Measurements from ENCODE around the gene NUP133. TPM values are rescaled to one million over a fixed set of nuclear protein-coding genes. Genes with fewer than 3 reads are reported as not detected.
"Not testable (repeated sequence)": the region's sequence is repeated elsewhere in the genome, so short reads cannot be mapped to it uniquely, and the experiment has no call there.

NUP133 gene
- total and polyA plus RNA-seq, 2 experiments from 2014 or later = 29.5 to 65.4 TPM

DNA sequence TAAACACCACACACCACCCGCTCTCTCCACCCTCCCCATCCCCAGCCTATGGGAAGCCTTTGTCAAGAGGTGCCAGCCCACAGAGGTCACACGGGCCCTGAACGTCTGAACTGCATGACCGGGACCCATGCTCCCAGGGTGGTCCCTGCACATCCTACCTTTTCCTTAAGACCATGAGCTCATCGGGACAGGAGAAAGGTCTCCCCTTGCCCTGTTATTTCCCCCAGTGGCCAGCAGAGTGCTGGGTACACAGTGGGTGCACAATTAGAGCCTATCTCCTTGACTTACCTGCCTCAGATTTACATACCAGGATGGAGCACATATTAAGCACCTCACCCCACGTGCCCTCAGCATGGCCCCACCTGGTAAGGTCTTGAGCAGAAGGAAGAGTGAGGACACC is 105.1 kb downstream of the NUP133 start (continued):
- TF ChIP-seq POLR2AphosphoS5 (IDR thresholded peaks at IDR 0.05; ENCODE audit: low read depth) = no peak
- TF ChIP-seq CREB1 (CRISPR knock-in tag; IDR thresholded peaks at IDR 0.05; ENCODE audit: low read depth) = no peak
- TF ChIP-seq, protein P1, sequence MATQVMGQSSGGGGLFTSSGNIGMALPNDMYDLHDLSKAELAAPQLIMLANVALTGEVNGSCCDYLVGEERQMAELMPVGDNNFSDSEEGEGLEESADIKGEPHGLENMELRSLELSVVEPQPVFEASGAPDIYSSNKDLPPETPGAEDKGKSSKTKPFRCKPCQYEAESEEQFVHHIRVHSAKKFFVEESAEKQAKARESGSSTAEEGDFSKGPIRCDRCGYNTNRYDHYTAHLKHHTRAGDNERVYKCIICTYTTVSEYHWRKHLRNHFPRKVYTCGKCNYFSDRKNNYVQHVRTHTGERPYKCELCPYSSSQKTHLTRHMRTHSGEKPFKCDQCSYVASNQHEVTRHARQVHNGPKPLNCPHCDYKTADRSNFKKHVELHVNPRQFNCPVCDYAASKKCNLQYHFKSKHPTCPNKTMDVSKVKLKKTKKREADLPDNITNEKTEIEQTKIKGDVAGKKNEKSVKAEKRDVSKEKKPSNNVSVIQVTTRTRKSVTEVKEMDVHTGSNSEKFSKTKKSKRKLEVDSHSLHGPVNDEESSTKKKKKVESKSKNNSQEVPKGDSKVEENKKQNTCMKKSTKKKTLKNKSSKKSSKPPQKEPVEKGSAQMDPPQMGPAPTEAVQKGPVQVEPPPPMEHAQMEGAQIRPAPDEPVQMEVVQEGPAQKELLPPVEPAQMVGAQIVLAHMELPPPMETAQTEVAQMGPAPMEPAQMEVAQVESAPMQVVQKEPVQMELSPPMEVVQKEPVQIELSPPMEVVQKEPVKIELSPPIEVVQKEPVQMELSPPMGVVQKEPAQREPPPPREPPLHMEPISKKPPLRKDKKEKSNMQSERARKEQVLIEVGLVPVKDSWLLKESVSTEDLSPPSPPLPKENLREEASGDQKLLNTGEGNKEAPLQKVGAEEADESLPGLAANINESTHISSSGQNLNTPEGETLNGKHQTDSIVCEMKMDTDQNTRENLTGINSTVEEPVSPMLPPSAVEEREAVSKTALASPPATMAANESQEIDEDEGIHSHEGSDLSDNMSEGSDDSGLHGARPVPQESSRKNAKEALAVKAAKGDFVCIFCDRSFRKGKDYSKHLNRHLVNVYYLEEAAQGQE (IDR thresholded peaks at IDR 0.05; ENCODE audit: unreplicated experiment) = no peak
- TF ChIP-seq JUNB (IDR thresholded peaks at IDR 0.05; ENCODE audit: unreplicated experiment) = no peak

DNA sequence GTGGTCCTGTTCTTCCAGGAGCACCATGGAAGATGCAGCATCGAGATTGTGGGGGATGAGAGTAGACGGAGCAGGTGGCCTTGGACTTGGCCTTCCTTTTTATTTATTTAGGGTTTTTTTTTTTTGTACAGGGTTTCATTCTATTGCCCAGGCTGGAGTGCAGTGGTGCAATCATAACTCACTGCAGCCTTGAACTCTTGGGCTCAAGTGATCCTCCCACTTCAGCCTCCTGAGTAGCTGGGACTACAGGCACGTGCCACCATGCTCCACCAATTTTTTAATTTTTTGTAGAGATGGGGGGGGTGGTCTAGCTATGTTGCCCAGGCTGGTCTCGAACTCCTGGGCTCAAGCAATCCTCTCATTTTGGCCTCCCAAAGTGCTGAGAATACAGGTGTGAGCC is 105.8 kb downstream of the NUP133 start:
- not testable (repeated sequence) for H3K4me2 ChIP-seq; H3K4me1 Mint-ChIP-seq; H3K36me3 ChIP-seq (ENCODE audit: insufficient read depth); H2AFZ ChIP-seq; H3K4me3 ChIP-seq; H3K9me2 ChIP-seq (ENCODE audit: insufficient read depth); ATAC-seq; H3K79me2 ChIP-seq (replicated peaks; ENCODE audit: insufficient read depth); H3K27ac Mint-ChIP-seq; H3K4me3 Mint-ChIP-seq; H3K27ac ChIP-seq (ENCODE audit: low read depth); DNase-seq (ENCODE audit: low spot score); H4K20me1 ChIP-seq (replicated peaks; ENCODE audit: insufficient read depth); H3K36me3 Mint-ChIP-seq (ENCODE audit: low read depth); H3F3A ChIP-seq (replicated peaks; ENCODE audit: low read depth); H3K4me1 ChIP-seq (ENCODE audit: insufficient read depth); H3K9me3 Mint-ChIP-seq
- peaks cover 21% of the 10 kb centered on the region for H3K27me3 ChIP-seq (ENCODE audit: insufficient read depth)
- H3K27me3 Mint-ChIP-seq (ENCODE audit: insufficient read depth, low read depth, poor library complexity) = peaks cover 33% of the 10 kb centered on the region

DNA sequence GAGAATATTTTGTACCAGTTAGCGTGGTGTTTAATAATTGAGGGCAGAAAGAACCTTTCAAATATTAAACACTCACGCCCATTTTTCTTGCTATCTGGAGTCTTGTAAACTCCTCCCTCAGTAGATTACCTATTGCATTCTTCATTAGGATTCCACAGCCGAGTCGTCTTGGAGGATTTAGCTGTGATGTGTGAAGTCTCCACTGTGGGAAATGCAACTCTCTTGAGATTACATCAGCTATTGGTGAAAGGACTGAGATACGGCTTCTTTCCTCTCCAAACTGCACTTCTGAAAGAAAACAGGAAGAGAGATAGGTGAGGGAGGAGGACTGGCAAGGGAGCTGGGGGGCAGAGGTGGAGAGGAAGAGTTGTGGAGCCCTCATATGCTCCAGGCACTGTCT is 110.4 kb downstream of the NUP133 start:
- Mint-ChIP-seq H3K4me1 (peaks cover 14% of the 10 kb centered on the region), H3K4me3 (no peak overlapping the region), H3K27ac (no peak overlapping the region), H3K27me3 (ENCODE audit: insufficient read depth, low read depth, poor library complexity) (peaks cover 10% of the 10 kb centered on the region), H3K9me3 (no peaks in the 10 kb centered on the region; the same call in 2 of the 3 replicates), H3K36me3 (ENCODE audit: low read depth) (no peaks in the 10 kb centered on the region; the same call in 2 of the 3 replicates)
- Histone ChIP-seq H3K27ac (ENCODE audit: low read depth) (no peak overlapping the region), H3K27me3 (ENCODE audit: insufficient read depth) (no peaks in the 10 kb centered on the region), H3K79me2 (replicated peaks; ENCODE audit: insufficient read depth) (no peaks in the 10 kb centered on the region), H4K20me1 (replicated peaks; ENCODE audit: insufficient read depth) (no peaks in the 10 kb centered on the region), H3K4me1 (ENCODE audit: insufficient read depth) (peaks cover 3% of the 10 kb centered on the region; the same call in 1 of the 2 replicates), H3K36me3 (ENCODE audit: insufficient read depth) (no peaks in the 10 kb centered on the region), H3K4me2 (no peak overlapping the region), H3K9me2 (ENCODE audit: insufficient read depth) (no peaks in the 10 kb centered on the region), H3K4me3 (no peak overlapping the region), H2AFZ (no peak overlapping the region), H3F3A (replicated peaks; ENCODE audit: low read depth) (no peaks in the 10 kb centered on the region)
- ATAC-seq = no peak
- DNase-seq (ENCODE audit: low spot score) = no peak
- TF ChIP-seq CREB1 (CRISPR knock-in tag; IDR thresholded peaks at IDR 0.05; ENCODE audit: low read depth) = no peak
- TF ChIP-seq, protein P2, sequence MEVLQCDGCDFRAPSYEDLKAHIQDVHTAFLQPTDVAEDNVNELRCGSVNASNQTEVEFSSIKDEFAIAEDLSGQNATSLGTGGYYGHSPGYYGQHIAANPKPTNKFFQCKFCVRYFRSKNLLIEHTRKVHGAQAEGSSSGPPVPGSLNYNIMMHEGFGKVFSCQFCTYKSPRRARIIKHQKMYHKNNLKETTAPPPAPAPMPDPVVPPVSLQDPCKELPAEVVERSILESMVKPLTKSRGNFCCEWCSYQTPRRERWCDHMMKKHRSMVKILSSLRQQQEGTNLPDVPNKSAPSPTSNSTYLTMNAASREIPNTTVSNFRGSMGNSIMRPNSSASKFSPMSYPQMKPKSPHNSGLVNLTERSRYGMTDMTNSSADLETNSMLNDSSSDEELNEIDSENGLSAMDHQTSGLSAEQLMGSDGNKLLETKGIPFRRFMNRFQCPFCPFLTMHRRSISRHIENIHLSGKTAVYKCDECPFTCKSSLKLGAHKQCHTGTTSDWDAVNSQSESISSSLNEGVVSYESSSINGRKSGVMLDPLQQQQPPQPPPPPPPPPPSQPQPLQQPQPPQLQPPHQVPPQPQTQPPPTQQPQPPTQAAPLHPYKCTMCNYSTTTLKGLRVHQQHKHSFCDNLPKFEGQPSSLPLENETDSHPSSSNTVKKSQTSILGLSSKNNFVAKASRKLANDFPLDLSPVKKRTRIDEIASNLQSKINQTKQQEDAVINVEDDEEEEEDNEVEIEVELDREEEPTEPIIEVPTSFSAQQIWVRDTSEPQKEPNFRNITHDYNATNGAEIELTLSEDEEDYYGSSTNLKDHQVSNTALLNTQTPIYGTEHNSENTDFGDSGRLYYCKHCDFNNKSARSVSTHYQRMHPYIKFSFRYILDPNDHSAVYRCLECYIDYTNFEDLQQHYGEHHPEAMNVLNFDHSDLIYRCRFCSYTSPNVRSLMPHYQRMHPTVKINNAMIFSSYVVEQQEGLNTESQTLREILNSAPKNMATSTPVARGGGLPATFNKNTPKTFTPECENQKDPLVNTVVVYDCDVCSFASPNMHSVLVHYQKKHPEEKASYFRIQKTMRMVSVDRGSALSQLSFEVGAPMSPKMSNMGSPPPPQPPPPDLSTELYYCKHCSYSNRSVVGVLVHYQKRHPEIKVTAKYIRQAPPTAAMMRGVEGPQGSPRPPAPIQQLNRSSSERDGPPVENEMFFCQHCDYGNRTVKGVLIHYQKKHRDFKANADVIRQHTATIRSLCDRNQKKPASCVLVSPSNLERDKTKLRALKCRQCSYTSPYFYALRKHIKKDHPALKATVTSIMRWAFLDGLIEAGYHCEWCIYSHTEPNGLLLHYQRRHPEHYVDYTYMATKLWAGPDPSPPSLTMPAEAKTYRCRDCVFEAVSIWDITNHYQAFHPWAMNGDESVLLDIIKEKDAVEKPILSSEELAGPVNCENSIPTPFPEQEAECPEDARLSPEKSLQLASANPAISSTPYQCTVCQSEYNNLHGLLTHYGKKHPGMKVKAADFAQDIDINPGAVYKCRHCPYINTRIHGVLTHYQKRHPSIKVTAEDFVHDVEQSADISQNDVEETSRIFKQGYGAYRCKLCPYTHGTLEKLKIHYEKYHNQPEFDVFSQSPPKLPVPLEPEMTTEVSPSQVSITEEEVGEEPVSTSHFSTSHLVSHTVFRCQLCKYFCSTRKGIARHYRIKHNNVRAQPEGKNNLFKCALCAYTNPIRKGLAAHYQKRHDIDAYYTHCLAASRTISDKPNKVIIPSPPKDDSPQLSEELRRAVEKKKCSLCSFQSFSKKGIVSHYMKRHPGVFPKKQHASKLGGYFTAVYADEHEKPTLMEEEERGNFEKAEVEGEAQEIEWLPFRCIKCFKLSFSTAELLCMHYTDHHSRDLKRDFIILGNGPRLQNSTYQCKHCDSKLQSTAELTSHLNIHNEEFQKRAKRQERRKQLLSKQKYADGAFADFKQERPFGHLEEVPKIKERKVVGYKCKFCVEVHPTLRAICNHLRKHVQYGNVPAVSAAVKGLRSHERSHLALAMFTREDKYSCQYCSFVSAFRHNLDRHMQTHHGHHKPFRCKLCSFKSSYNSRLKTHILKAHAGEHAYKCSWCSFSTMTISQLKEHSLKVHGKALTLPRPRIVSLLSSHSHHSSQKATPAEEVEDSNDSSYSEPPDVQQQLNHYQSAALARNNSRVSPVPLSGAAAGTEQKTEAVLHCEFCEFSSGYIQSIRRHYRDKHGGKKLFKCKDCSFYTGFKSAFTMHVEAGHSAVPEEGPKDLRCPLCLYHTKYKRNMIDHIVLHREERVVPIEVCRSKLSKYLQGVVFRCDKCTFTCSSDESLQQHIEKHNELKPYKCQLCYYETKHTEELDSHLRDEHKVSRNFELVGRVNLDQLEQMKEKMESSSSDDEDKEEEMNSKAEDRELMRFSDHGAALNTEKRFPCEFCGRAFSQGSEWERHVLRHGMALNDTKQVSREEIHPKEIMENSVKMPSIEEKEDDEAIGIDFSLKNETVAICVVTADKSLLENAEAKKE (CRISPR knock-in tag; IDR thresholded peaks at IDR 0.05) = no peak
- TF ChIP-seq, protein P3, sequence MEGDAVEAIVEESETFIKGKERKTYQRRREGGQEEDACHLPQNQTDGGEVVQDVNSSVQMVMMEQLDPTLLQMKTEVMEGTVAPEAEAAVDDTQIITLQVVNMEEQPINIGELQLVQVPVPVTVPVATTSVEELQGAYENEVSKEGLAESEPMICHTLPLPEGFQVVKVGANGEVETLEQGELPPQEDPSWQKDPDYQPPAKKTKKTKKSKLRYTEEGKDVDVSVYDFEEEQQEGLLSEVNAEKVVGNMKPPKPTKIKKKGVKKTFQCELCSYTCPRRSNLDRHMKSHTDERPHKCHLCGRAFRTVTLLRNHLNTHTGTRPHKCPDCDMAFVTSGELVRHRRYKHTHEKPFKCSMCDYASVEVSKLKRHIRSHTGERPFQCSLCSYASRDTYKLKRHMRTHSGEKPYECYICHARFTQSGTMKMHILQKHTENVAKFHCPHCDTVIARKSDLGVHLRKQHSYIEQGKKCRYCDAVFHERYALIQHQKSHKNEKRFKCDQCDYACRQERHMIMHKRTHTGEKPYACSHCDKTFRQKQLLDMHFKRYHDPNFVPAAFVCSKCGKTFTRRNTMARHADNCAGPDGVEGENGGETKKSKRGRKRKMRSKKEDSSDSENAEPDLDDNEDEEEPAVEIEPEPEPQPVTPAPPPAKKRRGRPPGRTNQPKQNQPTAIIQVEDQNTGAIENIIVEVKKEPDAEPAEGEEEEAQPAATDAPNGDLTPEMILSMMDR (conservative IDR thresholded peaks at IDR 0.05; ENCODE audit: low read depth in 2 of 2) = no peak
- no peak for TF ChIP-seq POLR2AphosphoS5 (IDR thresholded peaks at IDR 0.05; ENCODE audit: low read depth)
- no peak for TF ChIP-seq EZH2phosphoT487 (IDR thresholded peaks at IDR 0.05; ENCODE audit: unreplicated experiment)
- no peak for TF ChIP-seq NANOG (IDR thresholded peaks at IDR 0.05; ENCODE audit: borderline replicate concordance)
- TF ChIP-seq ZNF331 (CRISPR knock-in tag; IDR thresholded peaks at IDR 0.05; ENCODE audit: low read depth) = no peak
